ENCODE data around the gene VAC14. TPM values are rescaled to one million over a fixed set of nuclear protein-coding genes. Genes with fewer than 3 reads are reported as not detected.

Gene VAC14
- total and polyA plus RNA-seq, 2 of the 8 experiments (the other 6 are each of a cell fraction or from before 2014, with no cell fraction given), result 56.0 to 108 TPM

- H3K14ac ChIP-seq (ENCODE audit: insufficient read length), result no peak overlapping the region
- DNase-seq (ENCODE audit: low read depth in 1 of 2, low spot score in 2 of 2) (peak in 1 of 2 experiments; percentile 60), FAIRE-seq (no peak)
- peaks cover 3 to 17% (median 11%) of the 10 kb centered on the region in 4 experiments; a peak in 6 of 8 replicates for H3K36me3 ChIP-seq (ENCODE audit: control insufficient read depth in 2 of 4, insufficient read depth in 4 of 4, low read length in 3 of 4)
- H2AFZ ChIP-seq (ENCODE audit: low read length), result no peak overlapping the region
- no peak overlapping the region for H2BK15ac ChIP-seq (ENCODE audit: low read length)
- no peak overlapping the region for H3K23ac ChIP-seq (ENCODE audit: insufficient read length)
- H3K9ac ChIP-seq (replicated peaks in 1 of 4; ENCODE audit: extremely low read depth in 1 of 4, low read depth in 3 of 4, low read length in 3 of 4), result no peak overlapping the region
- ChIA-PET POLR2A (ENCODE audit: partially characterized antibody) (interaction anchor here (0.6 to 2.1 kb wide), 4 partner anchors 11 to 100 kb away, joined by 3 to 19 read pairs (median 3); partner anchors contain the start of gene VAC14), CTCF (ENCODE audit: partially characterized antibody) (interaction anchor here (0.6 to 3.4 kb wide), 5 partner anchors 18 to 105 kb away, joined by 3 to 19 read pairs (median 3); no protein-coding TSS in a partner anchor)
- H2BK5ac ChIP-seq (ENCODE audit: low read depth, low read length), result no peak overlapping the region
- no peak overlapping the region for H2AK5ac ChIP-seq (ENCODE audit: low read depth, low read length)
- 92% methylated on average over 18 of the region's 18 CpGs; no CpG with 5 or more reads in 1 of the 2 experiments for WGBS, 2 experiments (ENCODE audit: extremely low coverage in 1 of 2, insufficient coverage in 1 of 2, insufficient read length in 1 of 2, insufficient replicate concordance in 2 of 2, low coverage in 1 of 2, low lambda C conversion rate in 2 of 2, missing lambda C conversion rate in 1 of 2)
- no peak overlapping the region for H2BK12ac ChIP-seq (ENCODE audit: low read depth, low read length)
- H3K79me1 ChIP-seq (ENCODE audit: low read depth, low read length), result peaks cover 18% of the 10 kb centered on the region
- H3K23me2 ChIP-seq (ENCODE audit: low read depth, low read length), result no peaks in the 10 kb centered on the region
- H4K91ac ChIP-seq (replicated peaks; ENCODE audit: insufficient read length, low read length), result no peak overlapping the region
- H3K56ac ChIP-seq (replicated peaks; ENCODE audit: insufficient read length, low read depth, low read length), result no peak overlapping the region
- H3K4me2 ChIP-seq (ENCODE audit: insufficient read depth in 1 of 2, low read depth in 2 of 2, low read length in 2 of 2), result no peak overlapping the region
- H3K9me3 ChIP-seq (ENCODE audit: insufficient read depth in 2 of 2, low read depth in 1 of 2, low read length in 1 of 2), result no peaks in the 10 kb centered on the region
- H4K20me1 ChIP-seq (replicated peaks in 1 of 2; ENCODE audit: control insufficient read depth in 1 of 2, insufficient read depth in 2 of 2, low read length in 2 of 2), result peaks cover 25 to 38% of the 10 kb centered on the region in 2 experiments
- H4K5ac ChIP-seq (ENCODE audit: insufficient read length, low read depth, low read length), result no peak overlapping the region
- H3K4me3 ChIP-seq (ENCODE audit: extremely low read depth in 1 of 4, insufficient read depth in 2 of 4, low read depth in 3 of 4, low read length in 4 of 4), result no peak overlapping the region
- H3K79me2 ChIP-seq (ENCODE audit: control insufficient read depth in 1 of 2, insufficient read depth in 2 of 2, low read length in 2 of 2), result peaks cover 5 to 46% of the 10 kb centered on the region in 2 experiments
- no peaks in the 10 kb centered on the region; a peak in 2 of 7 replicates for H3K4me1 ChIP-seq (replicated peaks in 1 of 4; ENCODE audit: control insufficient read depth in 3 of 4, insufficient read depth in 4 of 4, low read length in 3 of 4)
- no peak overlapping the region for H3K18ac ChIP-seq (ENCODE audit: extremely low read depth, low read length)
- H2BK20ac ChIP-seq (ENCODE audit: low read length), result no peak overlapping the region
- no peak overlapping the region for H3K27ac ChIP-seq (ENCODE audit: low read depth, low read length)
- no peak overlapping the region for H2BK120ac ChIP-seq (replicated peaks; ENCODE audit: low read depth, low read length)
- no peak overlapping the region for H4K8ac ChIP-seq (ENCODE audit: extremely low read depth, insufficient read depth, low read length)
- no peaks in the 10 kb centered on the region for H3K27me3 ChIP-seq (replicated peaks in 1 of 4; ENCODE audit: control insufficient read depth in 3 of 4, extremely low read depth in 1 of 4, insufficient read depth in 3 of 4, low read length in 3 of 4)
- H3K4ac ChIP-seq (replicated peaks; ENCODE audit: insufficient read length, low read depth, low read length), result no peak overlapping the region
- no peak for TF ChIP-seq TCF12 (IDR thresholded peaks at IDR 0.05; ENCODE audit: low read depth, low read length)
- TF ChIP-seq SP1 (IDR thresholded peaks at IDR 0.05; ENCODE audit: low read depth, low read length), result no peak
- TF ChIP-seq ASH2L (IDR thresholded peaks at IDR 0.05; ENCODE audit: low read length), result no peak
- no peak for TF ChIP-seq BCL11A (IDR thresholded peaks at IDR 0.05; ENCODE audit: low read depth in 2 of 2, low read length in 2 of 2)
- TF ChIP-seq ATF3 (IDR thresholded peaks at IDR 0.05; ENCODE audit: insufficient read depth, low read depth, low read length), result no peak
- no peak for TF ChIP-seq RAD21 (IDR thresholded peaks at IDR 0.05 in 1 of 2, conservative IDR thresholded peaks at IDR 0.05 in 1 of 2; ENCODE audit: low read depth in 2 of 2, low read length in 2 of 2)
- TF ChIP-seq CBX5 (IDR thresholded peaks at IDR 0.05; ENCODE audit: low read depth, low read length), result no peak
- TF ChIP-seq SUZ12 (IDR thresholded peaks at IDR 0.05; ENCODE audit: low read length), result no peak
- no peak for TF ChIP-seq TAF1 (IDR thresholded peaks at IDR 0.05; ENCODE audit: low read depth, low read length)
- peak; percentile 98 for TF ChIP-seq TBP (IDR thresholded peaks at IDR 0.05; ENCODE audit: low read depth, low read length)
- TF ChIP-seq MAX (IDR thresholded peaks at IDR 0.05), result no peak
Observed at GRCh38 chr16:70788668-70789594, 12.0 kb downstream of the VAC14 start.
